Kidney epithelial cell (primary cell): ENCODE data around the gene GADD45B. TPM values are rescaled to one million over a fixed set of nuclear protein-coding genes. Genes with fewer than 3 reads are reported as not detected.
"Not testable (repeated sequence)": the region's sequence is repeated elsewhere in the genome, so short reads cannot be mapped to it uniquely, and the experiment has no call there.

Experiments
- DNase-seq: peaks from one replicate; pipeline ENCODE4 v3.0.0-alpha.2; 2010; ENCODE audit warnings: low read depth
- H3K27me3 ChIP-seq: 2 replicates; pipeline ENCODE4 v1.6.0; 2011; ENCODE audit warnings: low read length; ENCODE audit not compliant: control insufficient read depth, insufficient read depth
- H3K36me3 ChIP-seq: 2 replicates; pipeline ENCODE4 v1.5.1; 2011; ENCODE audit warnings: low read length; ENCODE audit not compliant: control insufficient read depth, insufficient read depth
- H3K4me3 ChIP-seq: 2 replicates; pipeline ENCODE4 v1.5.1; 2011; ENCODE audit warnings: low read depth, mild to moderate bottlenecking, control low read depth, low read length
- total RNA-seq: library from RNA; depleted of rRNA; stranded (reverse); fragments of >200 nt; gene quantifications from 2 replicates; pipeline ENCODE4 v1.2.3, GENCODE V29; 2015
- TF ChIP-seq, protein P1 (sequence below): IDR thresholded peaks from 2 replicates; pipeline ENCODE4 v1.5.1; 2011; ENCODE audit warnings: mild to moderate bottlenecking, moderate library complexity, low read length, control low read depth, inconsistent platforms; ENCODE audit not compliant: insufficient read depth, poor library complexity, severe bottlenecking

Gene GADD45B
- total RNA-seq, 1 donor from 2014 or later, result 99.6 TPM

DNA sequence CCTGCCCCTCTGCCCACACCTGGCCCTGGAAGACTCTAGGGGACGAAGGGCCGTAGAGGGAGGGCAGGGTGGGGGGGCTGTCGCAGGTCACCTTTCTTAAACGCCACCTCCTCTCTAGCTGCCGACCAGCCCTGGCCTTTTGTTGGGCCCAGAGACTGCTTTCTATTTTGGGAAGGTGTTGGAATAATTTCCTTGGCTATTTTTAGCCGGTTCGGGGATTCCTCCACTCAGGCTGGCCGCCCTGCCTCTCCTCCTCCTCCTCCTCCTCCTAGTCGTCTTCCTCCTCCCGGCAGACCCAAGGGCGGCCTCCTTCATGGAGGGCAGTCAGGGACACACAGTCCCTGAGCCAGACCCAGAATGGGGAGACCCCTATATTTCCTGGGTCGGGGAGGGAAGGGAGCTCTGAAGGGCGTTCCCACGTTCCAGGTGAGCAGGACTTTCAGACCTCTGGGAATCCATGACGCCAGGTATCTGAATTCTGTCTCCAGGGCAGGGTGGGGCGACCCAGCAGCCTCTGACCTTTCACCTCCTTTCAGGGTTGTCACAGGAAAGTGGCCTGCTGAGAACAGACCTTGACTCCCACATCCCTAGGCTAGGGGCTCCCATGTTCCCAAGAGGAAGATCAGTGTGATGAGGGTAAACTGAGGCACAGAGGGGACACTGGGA is 19.9 kb downstream of the GADD45B start:
- Histone ChIP-seq H3K27me3 (no peaks in the 10 kb centered on the region), H3K4me3 (no peak overlapping the region), H3K36me3 (no peaks in the 10 kb centered on the region)
- DNase-seq, result no peak
- TF ChIP-seq, protein P1, sequence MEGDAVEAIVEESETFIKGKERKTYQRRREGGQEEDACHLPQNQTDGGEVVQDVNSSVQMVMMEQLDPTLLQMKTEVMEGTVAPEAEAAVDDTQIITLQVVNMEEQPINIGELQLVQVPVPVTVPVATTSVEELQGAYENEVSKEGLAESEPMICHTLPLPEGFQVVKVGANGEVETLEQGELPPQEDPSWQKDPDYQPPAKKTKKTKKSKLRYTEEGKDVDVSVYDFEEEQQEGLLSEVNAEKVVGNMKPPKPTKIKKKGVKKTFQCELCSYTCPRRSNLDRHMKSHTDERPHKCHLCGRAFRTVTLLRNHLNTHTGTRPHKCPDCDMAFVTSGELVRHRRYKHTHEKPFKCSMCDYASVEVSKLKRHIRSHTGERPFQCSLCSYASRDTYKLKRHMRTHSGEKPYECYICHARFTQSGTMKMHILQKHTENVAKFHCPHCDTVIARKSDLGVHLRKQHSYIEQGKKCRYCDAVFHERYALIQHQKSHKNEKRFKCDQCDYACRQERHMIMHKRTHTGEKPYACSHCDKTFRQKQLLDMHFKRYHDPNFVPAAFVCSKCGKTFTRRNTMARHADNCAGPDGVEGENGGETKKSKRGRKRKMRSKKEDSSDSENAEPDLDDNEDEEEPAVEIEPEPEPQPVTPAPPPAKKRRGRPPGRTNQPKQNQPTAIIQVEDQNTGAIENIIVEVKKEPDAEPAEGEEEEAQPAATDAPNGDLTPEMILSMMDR, result no peak

- no peak for DNase-seq
- Histone ChIP-seq H3K36me3 (no peaks in the 10 kb centered on the region), H3K27me3 (no peaks in the 10 kb centered on the region), H3K4me3 (no peak overlapping the region)
- TF ChIP-seq, protein P1, result no peak
Measured at GRCh38 chr19:2497186-2497585, 21.3 kb downstream of the GADD45B start.

DNA sequence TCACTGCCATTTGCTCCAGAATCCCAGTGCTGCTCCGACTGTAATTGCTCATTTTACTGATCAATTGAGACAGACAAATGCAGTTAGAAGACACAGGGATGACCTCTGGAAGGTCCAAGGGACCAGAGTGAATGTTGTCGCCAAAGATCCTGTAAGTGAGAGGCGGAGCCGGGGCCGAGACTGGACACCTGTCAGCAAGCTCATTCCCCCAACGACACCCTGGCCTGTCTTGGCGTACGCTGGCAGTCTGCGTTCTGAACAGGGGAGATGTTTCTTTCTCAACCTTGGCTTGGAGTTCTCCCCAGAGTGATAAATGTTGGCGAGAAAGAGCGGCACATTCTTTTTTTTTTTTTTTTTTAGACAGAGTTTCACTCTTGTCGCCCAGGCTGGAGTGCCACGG is 24.2 kb downstream of the GADD45B start:
- TF ChIP-seq, protein P1, result no peak
- Histone ChIP-seq H3K4me3 (no peak overlapping the region), H3K36me3 (no peaks in the 10 kb centered on the region)

GRCh38 chr19:2500841-2501261 is 24.9 kb downstream of the GADD45B start:
- no peak overlapping the region for H3K4me3 ChIP-seq
- TF ChIP-seq, protein P1, result no peak
- H3K27me3 ChIP-seq, result no peaks in the 10 kb centered on the region
- no peaks in the 10 kb centered on the region for H3K36me3 ChIP-seq
- DNase-seq, result no peak

More for the DNA sequence above, 24.2 kb downstream of the GADD45B start:
- no peak for DNase-seq
- H3K27me3 ChIP-seq, result no peaks in the 10 kb centered on the region

DNA sequence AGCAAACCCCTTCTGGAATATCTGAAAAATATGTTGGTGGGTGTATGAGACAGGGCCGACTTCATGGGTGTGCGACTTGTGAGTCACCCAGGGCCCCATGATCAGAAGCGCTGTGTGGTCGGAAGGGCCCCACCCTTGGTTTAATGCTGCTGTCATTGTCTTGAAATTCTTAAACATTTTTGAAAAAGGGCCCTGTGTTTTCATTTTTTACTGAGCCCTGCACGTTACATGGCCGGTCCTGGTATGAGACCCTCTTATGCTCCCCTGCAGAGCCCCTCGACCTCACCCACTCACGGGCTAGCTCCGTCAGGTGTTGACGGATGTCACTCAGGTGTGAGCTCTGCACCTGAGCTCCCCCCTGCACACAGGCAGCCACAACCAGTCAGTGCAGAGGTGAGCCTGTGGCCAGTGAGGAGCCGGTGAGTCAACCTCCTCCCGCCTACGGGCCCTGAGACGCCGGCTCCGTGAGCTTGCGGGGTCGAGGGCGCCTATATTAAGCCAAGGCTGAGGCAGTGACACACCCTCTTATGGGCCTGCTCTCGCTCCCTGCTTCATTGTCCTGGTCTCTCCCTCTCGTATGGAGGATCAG is 27.7 kb downstream of the GADD45B start:
- no peaks in the 10 kb centered on the region for H3K36me3 ChIP-seq
- H3K4me3 ChIP-seq, result no peak overlapping the region
- no peaks in the 10 kb centered on the region for H3K27me3 ChIP-seq
- no peak for DNase-seq
- TF ChIP-seq, protein P1, result no peak

GRCh38 chr19:2506656-2507055 is 30.7 kb downstream of the GADD45B start:
- H3K4me3 ChIP-seq, DNase-seq, H3K36me3 ChIP-seq, H3K27me3 ChIP-seq: not testable (repeated sequence)
